Measurements from ENCODE around the gene TJP1. TPM values are rescaled to one million over a fixed set of nuclear protein-coding genes. Genes with fewer than 3 reads are reported as not detected.
A peak's percentile ranks its signal among the peaks of the same experiment; 100 is the strongest.

Gene TJP1
- total and polyA plus RNA-seq, 9 of the 15 experiments (the other 6 are each of a cell fraction or from before 2014, with no cell fraction given), result 9.1 to 39.3 (median 28.0) TPM

DNA sequence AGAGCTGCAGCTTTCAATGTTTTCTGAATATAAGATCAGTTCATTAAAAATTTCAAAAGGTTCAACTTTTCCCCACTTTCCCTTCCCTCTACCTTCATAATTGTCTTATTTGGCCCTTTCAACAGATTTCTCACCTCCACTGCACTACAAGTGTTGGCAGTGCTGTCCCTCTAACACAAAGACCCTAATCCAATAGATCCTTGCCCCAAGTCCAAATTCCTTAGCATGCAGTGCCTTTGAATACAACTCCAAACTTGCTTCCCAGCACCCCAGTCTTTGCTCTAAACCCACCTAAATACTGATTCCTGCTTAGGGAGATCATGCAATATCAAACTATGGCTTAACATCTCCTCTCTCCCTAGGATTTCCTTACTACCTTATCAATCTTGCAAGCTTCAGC, 43.9 kb downstream of the TJP1 start:
- ATAC-seq (no peak; the same call in 2 of the 3 replicates), FAIRE-seq (no peak)

More for the DNA sequence above, 43.9 kb downstream of the TJP1 start:
- H3K4me2 ChIP-seq (ENCODE audit: insufficient read depth, low read length), result peak overlapping the region; percentile 5; the same call in 1 of the 2 replicates
- ChIA-PET CTCF (ENCODE audit: low intra/inter-chr PET ratio) (no interaction called here), POLR2A (no interaction called here)
- peaks cover 78% of the 10 kb centered on the region for H3K79me2 ChIP-seq (ENCODE audit: control insufficient read depth, insufficient read depth, low read length)
- no peak for TF ChIP-seq EWSR1 (IDR thresholded peaks at IDR 0.05; ENCODE audit: borderline replicate concordance, low read depth, partially characterized antibody)
- TF ChIP-seq NR2C1 (IDR thresholded peaks at IDR 0.05), result no peak
- TF ChIP-seq NR2C1 (tag; IDR thresholded peaks at IDR 0.05), result no peak
- no peak for TF ChIP-seq CHD4 (IDR thresholded peaks at IDR 0.05; ENCODE audit: insufficient read depth, insufficient replicate concordance, low read depth, low read length, poor library complexity, severe bottlenecking)
- no peak for TF ChIP-seq HMG20A (CRISPR knock-in tag; conservative IDR thresholded peaks at IDR 0.05)
- TF ChIP-seq, protein P1, sequence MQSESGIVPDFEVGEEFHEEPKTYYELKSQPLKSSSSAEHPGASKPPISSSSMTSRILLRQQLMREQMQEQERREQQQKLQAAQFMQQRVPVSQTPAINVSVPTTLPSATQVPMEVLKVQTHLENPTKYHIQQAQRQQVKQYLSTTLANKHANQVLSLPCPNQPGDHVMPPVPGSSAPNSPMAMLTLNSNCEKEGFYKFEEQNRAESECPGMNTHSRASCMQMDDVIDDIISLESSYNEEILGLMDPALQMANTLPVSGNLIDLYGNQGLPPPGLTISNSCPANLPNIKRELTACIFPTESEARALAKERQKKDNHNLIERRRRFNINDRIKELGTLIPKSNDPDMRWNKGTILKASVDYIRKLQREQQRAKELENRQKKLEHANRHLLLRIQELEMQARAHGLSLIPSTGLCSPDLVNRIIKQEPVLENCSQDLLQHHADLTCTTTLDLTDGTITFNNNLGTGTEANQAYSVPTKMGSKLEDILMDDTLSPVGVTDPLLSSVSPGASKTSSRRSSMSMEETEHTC (IDR thresholded peaks at IDR 0.05), result no peak
- no peak for TF ChIP-seq LARP7 (IDR thresholded peaks at IDR 0.05)
- TF ChIP-seq ZNF717 (CRISPR knock-in tag; IDR thresholded peaks at IDR 0.05), result no peak
- no peak for TF ChIP-seq SREBF2 (CRISPR knock-in tag; IDR thresholded peaks at IDR 0.05)
- TF ChIP-seq CBFB (CRISPR knock-in tag; IDR thresholded peaks at IDR 0.05), result no peak
- H3K27ac ChIP-seq (ENCODE audit: extremely low read depth, low read depth, low read length), result no peak overlapping the region
- BruUV-seq (replicated peaks), result no TSS peak
- DNase-seq (ENCODE audit: extremely low read depth in 1 of 4, low spot score in 3 of 4), result no peak
- peaks cover 3 to 10% of the 10 kb centered on the region in 2 experiments; a peak in 2 of 5 replicates for H3K4me1 ChIP-seq (replicated peaks in 1 of 2; ENCODE audit: control insufficient read depth in 2 of 2, insufficient read depth in 2 of 2, low read length in 2 of 2)
- H4K20me1 ChIP-seq (replicated peaks; ENCODE audit: control insufficient read depth, insufficient read depth, low read length), result no peaks in the 10 kb centered on the region
- no peak overlapping the region for H3K4me3 ChIP-seq
- H3K27me3 ChIP-seq (ENCODE audit: control insufficient read depth in 2 of 2, insufficient read depth in 2 of 2, low read length in 2 of 2), result no peaks in the 10 kb centered on the region
- no peaks in the 10 kb centered on the region for H3K9me3 ChIP-seq (replicated peaks; ENCODE audit: control insufficient read depth, insufficient read depth, low read depth, low read length)
- H2AFZ ChIP-seq (ENCODE audit: low read depth, low read length), result no peak overlapping the region
- H3K9me1 ChIP-seq (ENCODE audit: control insufficient read depth, insufficient read depth, low read length), result no peaks in the 10 kb centered on the region
- intact Hi-C loops (cut with micrococcal nuclease), result no loop called here
- H3K9ac ChIP-seq (ENCODE audit: insufficient read depth in 1 of 2, low read depth in 2 of 2, low read length in 2 of 2), result no peak overlapping the region
- H3K36me3 ChIP-seq (ENCODE audit: control insufficient read depth, insufficient read depth, low read length), result no peaks in the 10 kb centered on the region
- in situ Hi-C loops (cut with MboI), result no loop called here
